H1 (cell line): ENCODE data around the gene CACNA1C. TPM values are rescaled to one million over a fixed set of nuclear protein-coding genes. Genes with fewer than 3 reads are reported as not detected.

Source experiments
- CTCF ChIA-PET: fragments of 300-600 bp; sonication (Branson Sonifier 250); formaldehyde crosslinking; loops from one replicate; lab custom pipeline; 2021; ENCODE audit not compliant: partially characterized antibody; lab: Charles Lee
- POLR2A ChIA-PET: fragments of 300-600 bp; sonication (Branson Sonifier 250); formaldehyde crosslinking; loops from one replicate; lab custom pipeline; 2021; ENCODE audit warnings: inconsistent platforms; ENCODE audit not compliant: partially characterized antibody; lab: Charles Lee
- DNase-seq, 2 experiments: peaks; one replicate each; pipeline versions ENCODE4 v3.0.0 to v3.0.0-alpha.2; 2010 to 2022; ENCODE audit warnings: low spot score in 2 of 2, low read depth in 1 of 2, mixed read lengths in 1 of 2
- FAIRE-seq: peaks from 2 replicates; lab custom pipeline; 2011; peaks lifted over from hg19 to GRCh38; lab: Jason Lieb, UNC
- H2AFZ ChIP-seq: 2 replicates; pipeline ENCODE4 v1.8.1; 2012; ENCODE audit warnings: low read length, inconsistent platforms
- H2AK5ac ChIP-seq: 2 replicates; pipeline ENCODE4 v1.6.1; 2013; ENCODE audit warnings: low read depth, low read length
- H2BK120ac ChIP-seq: replicated peaks from 2 replicates; pipeline ENCODE3; 2013; ENCODE audit warnings: low read depth, low read length, inconsistent platforms
- H2BK12ac ChIP-seq: 2 replicates; pipeline ENCODE4 v1.6.1; 2013; ENCODE audit warnings: low read depth, low read length
- H2BK15ac ChIP-seq: 2 replicates; pipeline ENCODE4 v1.6.1; 2013; ENCODE audit warnings: low read length
- H2BK20ac ChIP-seq: 2 replicates; pipeline ENCODE4 v1.6.1; 2013; ENCODE audit warnings: low read length
- H2BK5ac ChIP-seq: 2 replicates; pipeline ENCODE4 v1.6.1; 2013; ENCODE audit warnings: low read depth, low read length
- H3K14ac ChIP-seq: 2 replicates; pipeline ENCODE4 v1.6.1; 2013; ENCODE audit warnings: inconsistent platforms; ENCODE audit not compliant: insufficient read length
- H3K18ac ChIP-seq: 2 replicates; pipeline ENCODE4 v1.6.1; 2013; ENCODE audit warnings: low read length; ENCODE audit errors: extremely low read depth
- H3K23ac ChIP-seq: 2 replicates; pipeline ENCODE4 v1.6.1; 2013; ENCODE audit warnings: inconsistent platforms; ENCODE audit not compliant: insufficient read length
- H3K23me2 ChIP-seq: 2 replicates; pipeline ENCODE4 v1.6.1; 2013; ENCODE audit warnings: low read depth, low read length
- H3K27ac ChIP-seq: 2 replicates; pipeline ENCODE4 v1.6.1; 2011; ENCODE audit warnings: low read depth, low read length, inconsistent platforms
- H3K27me3 ChIP-seq, 4 experiments: replicated peaks in 1 of 4; 1 replicate in 1 of 4; 2 replicates in 3 of 4; pipeline versions ENCODE4 v1.6.1 to v1.8.1; 2011 to 2013; ENCODE audit warnings: low read length in 3 of 4, mild to moderate bottlenecking in 3 of 4, inconsistent platforms in 2 of 4, mixed read lengths in 2 of 4, moderate library complexity in 1 of 4; ENCODE audit not compliant: control insufficient read depth in 3 of 4, insufficient read depth in 3 of 4; ENCODE audit errors: extremely low read depth in 1 of 4
- H3K36me3 ChIP-seq, 4 experiments: 2 replicates each; pipeline versions ENCODE4 v1.6.1 to v1.8.1; 2011 to 2013; ENCODE audit warnings: mild to moderate bottlenecking in 4 of 4, low read length in 3 of 4, moderate library complexity in 2 of 4, control low read depth in 1 of 4, inconsistent platforms in 1 of 4; ENCODE audit not compliant: insufficient read depth in 4 of 4, control insufficient read depth in 2 of 4
- H3K4ac ChIP-seq: replicated peaks from 2 replicates; pipeline ENCODE3; 2013; ENCODE audit warnings: low read length, low read depth, mixed read lengths, inconsistent platforms; ENCODE audit not compliant: insufficient read length
- H3K4me1 ChIP-seq, 4 experiments: replicated peaks in 1 of 4; 1 replicate in 1 of 4; 2 replicates in 3 of 4; pipeline versions ENCODE4 v1.6.1 to v1.8.1; 2011 to 2013; ENCODE audit warnings: low read length in 3 of 4, inconsistent platforms in 2 of 4, mixed read lengths in 1 of 4; ENCODE audit not compliant: insufficient read depth in 4 of 4, control insufficient read depth in 3 of 4
- H3K4me2 ChIP-seq, 2 experiments: 2 replicates each; pipeline versions ENCODE4 v1.6.1 to v1.8.1; 2011 to 2013; ENCODE audit warnings: low read depth in 2 of 2, low read length in 2 of 2, control low read depth in 1 of 2, inconsistent platforms in 1 of 2, mild to moderate bottlenecking in 1 of 2; ENCODE audit not compliant: insufficient read depth in 1 of 2
- H3K4me3 ChIP-seq, 4 experiments: fragments of 200-600, 300-600 bp in 1 of 4; sonication (generic), shearing (Covaris generic), sonication (Bioruptor Twin) in 1 of 4; 2 replicates each; pipeline versions ENCODE4 v1.5.1 to v1.8.1; 2011 to 2016; ENCODE audit warnings: low read length in 4 of 4, low read depth in 3 of 4, control low read depth in 2 of 4, inconsistent platforms in 2 of 4, mild to moderate bottlenecking in 2 of 4, mixed read lengths in 1 of 4, moderate library complexity in 1 of 4; ENCODE audit not compliant: insufficient read depth in 2 of 4; ENCODE audit errors: extremely low read depth in 1 of 4
- H3K56ac ChIP-seq: replicated peaks from 2 replicates; pipeline ENCODE3; 2013; ENCODE audit warnings: low read depth, mild to moderate bottlenecking, mixed read lengths, low read length, inconsistent platforms; ENCODE audit not compliant: insufficient read length
- H3K79me1 ChIP-seq: 2 replicates; pipeline ENCODE4 v1.6.1; 2013; ENCODE audit warnings: low read depth, low read length, control low read depth
- H3K79me2 ChIP-seq, 2 experiments: 2 replicates each; pipeline versions ENCODE4 v1.6.1 to v1.8.1; 2012 to 2013; ENCODE audit warnings: low read length in 2 of 2, mild to moderate bottlenecking in 2 of 2, inconsistent platforms in 1 of 2; ENCODE audit not compliant: insufficient read depth in 2 of 2, control insufficient read depth in 1 of 2
- H3K9ac ChIP-seq, 4 experiments: replicated peaks in 1 of 4; 1 replicate in 1 of 4; 2 replicates in 3 of 4; pipeline versions ENCODE4 v1.6.1 to v1.8.1; 2011 to 2013; ENCODE audit warnings: low read depth in 3 of 4, low read length in 3 of 4, control low read depth in 2 of 4, mild to moderate bottlenecking in 2 of 4, moderate library complexity in 2 of 4, inconsistent platforms in 1 of 4; ENCODE audit errors: extremely low read depth in 1 of 4
- H3K9me3 ChIP-seq, 2 experiments: 2 replicates each; pipeline versions ENCODE4 v1.6.1 to v1.8.1; 2012 to 2013; ENCODE audit warnings: mild to moderate bottlenecking in 2 of 2, moderate library complexity in 2 of 2, control low read depth in 1 of 2, inconsistent platforms in 1 of 2, low read depth in 1 of 2, low read length in 1 of 2, mixed read lengths in 1 of 2; ENCODE audit not compliant: insufficient read depth in 2 of 2
- H4K20me1 ChIP-seq, 2 experiments: replicated peaks in 1 of 2; 2 replicates each; pipeline versions ENCODE3 to v1.8.1; 2011 to 2013; ENCODE audit warnings: inconsistent platforms in 2 of 2, low read length in 2 of 2, mild to moderate bottlenecking in 1 of 2; ENCODE audit not compliant: insufficient read depth in 2 of 2, control insufficient read depth in 1 of 2
- H4K5ac ChIP-seq: 2 replicates; pipeline ENCODE4 v1.6.1; 2013; ENCODE audit warnings: low read length, low read depth, mixed read lengths, inconsistent platforms; ENCODE audit not compliant: insufficient read length
- H4K8ac ChIP-seq: 2 replicates; pipeline ENCODE4 v1.8.0; 2013; ENCODE audit warnings: mild to moderate bottlenecking, moderate library complexity, low read length, inconsistent platforms; ENCODE audit not compliant: insufficient read depth; ENCODE audit errors: extremely low read depth
- H4K91ac ChIP-seq: replicated peaks from 2 replicates; pipeline ENCODE3; 2013; ENCODE audit warnings: low read length, mixed read lengths, inconsistent platforms; ENCODE audit not compliant: insufficient read length
- CHD1 ChIP-seq: IDR thresholded peaks from 2 replicates; pipeline ENCODE4 v1.6.1; 2012; ENCODE audit warnings: low read depth, low read length, improper control_type of control experiment
- EP300 ChIP-seq, 2 experiments: IDR thresholded peaks; 1 replicate in 1 of 2; 2 replicates in 1 of 2; pipeline ENCODE4 v1.6.1; 2011 to 2012; ENCODE audit warnings: low read depth in 2 of 2, low read length in 2 of 2, mild to moderate bottlenecking in 2 of 2, borderline replicate concordance in 1 of 2, inconsistent platforms in 1 of 2, moderate library complexity in 1 of 2
- EZH2 ChIP-seq: fragments of 200-600 bp; sonication (generic); IDR thresholded peaks from 2 replicates; pipeline ENCODE4 v1.7.1; 2012; ENCODE audit warnings: low read depth, mild to moderate bottlenecking, moderate library complexity, low read length, inconsistent platforms; ENCODE audit not compliant: severe bottlenecking
- GABPA ChIP-seq: IDR thresholded peaks from 2 replicates; pipeline ENCODE4 v1.6.1; 2011; ENCODE audit warnings: mild to moderate bottlenecking, low read length, moderate library complexity, borderline replicate concordance; ENCODE audit not compliant: insufficient read depth
- NANOG ChIP-seq: IDR thresholded peaks from 2 replicates; pipeline ENCODE4 v1.6.1; 2011; ENCODE audit warnings: low read length, low read depth, mild to moderate bottlenecking, inconsistent platforms; ENCODE audit not compliant: insufficient read depth, poor library complexity, severe bottlenecking
- NRF1 ChIP-seq: IDR thresholded peaks from 2 replicates; pipeline ENCODE4 v1.6.1; 2011; ENCODE audit warnings: mild to moderate bottlenecking, low read depth, low read length, improper control_type of control experiment
- RXRA ChIP-seq: IDR thresholded peaks from 2 replicates; pipeline ENCODE4 v1.6.1; 2011; ENCODE audit warnings: low read depth, mild to moderate bottlenecking, low read length, moderate library complexity; ENCODE audit not compliant: insufficient read depth
- SIN3A ChIP-seq, 2 experiments: IDR thresholded peaks in 1 of 2; conservative IDR thresholded peaks in 1 of 2; 2 replicates each; pipeline ENCODE4 v1.6.1; 2011 to 2012; ENCODE audit warnings: low read length in 2 of 2, improper control_type of control experiment in 1 of 2, low read depth in 1 of 2, mild to moderate bottlenecking in 1 of 2
- SRF ChIP-seq: IDR thresholded peaks from 2 replicates; pipeline ENCODE4 v1.6.1; 2011; ENCODE audit warnings: mild to moderate bottlenecking, low read depth, low read length, moderate library complexity
- SUZ12 ChIP-seq: fragments of 200-600 bp; sonication (generic); IDR thresholded peaks from 2 replicates; pipeline ENCODE4 v1.6.1; 2012; ENCODE audit warnings: mild to moderate bottlenecking, inconsistent platforms, low read length, moderate library complexity, mixed read lengths
- YY1 ChIP-seq: IDR thresholded peaks from 2 replicates; pipeline ENCODE4 v1.6.1; 2011; ENCODE audit warnings: low read depth, mild to moderate bottlenecking, low read length
- ZNF274 ChIP-seq: IDR thresholded peaks from 2 replicates; pipeline ENCODE4 v1.7.0; 2012; ENCODE audit warnings: low read length, borderline replicate concordance; ENCODE audit errors: extremely low read depth
- WGBS, 2 experiments: shearing (Covaris generic) in 1 of 2; methylation state at CpG; one replicate each; pipeline versions ENCODE4 v1.1.6 to v1.1.7; 2013 to 2015; ENCODE audit warnings: low lambda C conversion rate in 2 of 2, mixed read lengths in 2 of 2, inconsistent platforms in 1 of 2, low coverage in 1 of 2, missing lambda C conversion rate in 1 of 2; ENCODE audit not compliant: insufficient replicate concordance in 2 of 2, insufficient coverage in 1 of 2, insufficient read length in 1 of 2; ENCODE audit errors: extremely low coverage in 1 of 2, missing lambda C conversion rate in 1 of 2; 5-methylcytosine and 5-hydroxymethylcytosine counted together
- polyA plus RNA-seq, 7 experiments: library from polyadenylated mRNA; depleted of rRNA in 3 of 7; stranded (reverse) in 5 of 7; unstranded in 2 of 7; fragments of >200 nt in 5 of 7; fragments of 200-250 nt in 2 of 7; gene quantifications; 1 replicate in 5 of 7; 2 replicates in 1 of 7; 4 replicates in 1 of 7; pipeline versions ENCODE4 v1.2.1 to v1.2.3, GENCODE V29; 2011 to 2013; ENCODE audit warnings: missing spikeins in 2 of 7, mixed read lengths in 2 of 7
- total RNA-seq: library from RNA; stranded (reverse); fragmentation: NEBNext Ultra II Directional; extraction: Animal tissue kit (Norgen Biotek cat#: 25700); gene quantifications from 2 replicates; pipeline ENCODE4 v1.2.1, GENCODE V29; 2021

CACNA1C gene
- total and polyA plus RNA-seq, 2 of the 8 experiments (the other 6 are each of a cell fraction or from before 2014, with no cell fraction given), result 1.3 TPM

- Histone ChIP-seq H3K79me2 (no peaks in the 10 kb centered on the region), H3K9me3 (no peaks in the 10 kb centered on the region), H4K91ac (no peak overlapping the region), H2BK5ac (no peak overlapping the region), H2AFZ (no peak overlapping the region), H3K4me2 (no peak overlapping the region), H2BK15ac (no peak overlapping the region), H3K27me3 (no peaks in the 10 kb centered on the region), H3K23me2 (no peaks in the 10 kb centered on the region), H3K23ac (no peak overlapping the region), H3K79me1 (no peaks in the 10 kb centered on the region), H4K20me1 (no peaks in the 10 kb centered on the region), H2BK20ac (no peak overlapping the region), H2BK120ac (no peak overlapping the region), H4K5ac (no peak overlapping the region), H3K36me3 (no peaks in the 10 kb centered on the region), H4K8ac (no peak overlapping the region), H3K9ac (no peak overlapping the region), H2AK5ac (no peak overlapping the region), H3K4ac (no peak overlapping the region), H3K18ac (no peak overlapping the region), H3K4me1 (peaks cover 0 to 5% (median 0%) of the 10 kb centered on the region in 4 experiments; a peak in 1 of 7 replicates), H3K4me3 (no peak overlapping the region), H2BK12ac (no peak overlapping the region), H3K14ac (no peak overlapping the region), H3K56ac (no peak overlapping the region), H3K27ac (no peak overlapping the region)
- POLR2A ChIA-PET, result interaction anchor here (0.7 kb wide), 1 partner anchor 12 kb away, joined by 4 read pairs; no protein-coding TSS in a partner anchor
- DNase-seq, result no peak
- FAIRE-seq, result no peak
- CTCF ChIA-PET, result interaction anchor here (1.2 to 3.6 kb wide), 7 partner anchors 9 to 188 kb away, joined by 3 to 16 read pairs (median 4); no protein-coding TSS in a partner anchor
- WGBS, 2 experiments, result 93% methylated on average over 19 of the region's 22 CpGs; no CpG with 5 or more reads in 1 of the 2 experiments
- no peak for TF ChIP-seq EP300 (IDR thresholded peaks at IDR 0.05; ENCODE audit: borderline replicate concordance in 1 of 2, low read depth in 2 of 2, low read length in 2 of 2)
- no peak for TF ChIP-seq NRF1
- no peak for TF ChIP-seq CHD1
- no peak for TF ChIP-seq RXRA
- TF ChIP-seq SRF, result no peak
- TF ChIP-seq EZH2, result no peak
- TF ChIP-seq SUZ12, result no peak
- no peak for TF ChIP-seq YY1
- no peak for TF ChIP-seq SIN3A (conservative IDR thresholded peaks at IDR 0.05 in 1 of 2, IDR thresholded peaks at IDR 0.05 in 1 of 2; ENCODE audit: low read depth in 1 of 2, low read length in 2 of 2)
- no peak for TF ChIP-seq NANOG
- no peak for TF ChIP-seq GABPA
- TF ChIP-seq ZNF274, result no peak
Measured at GRCh38 chr12:2653461-2653965, 600.7 kb downstream of the CACNA1C start.
